Epithelial cell of proximal tubule (primary cell): ENCODE data around the gene FGD1. TPM values are rescaled to one million over a fixed set of nuclear protein-coding genes. Genes with fewer than 3 reads are reported as not detected.

ENCODE experiments used
- DNase-seq: peaks from one replicate; pipeline ENCODE4 v3.0.0-alpha.2; 2011; ENCODE audit warnings: low read depth
- H3K4me3 ChIP-seq: 2 replicates; pipeline ENCODE4 v1.5.1; 2011; ENCODE audit warnings: low read depth, mild to moderate bottlenecking, low read length
- CTCF ChIP-seq: conservative IDR thresholded peaks from 2 replicates; pipeline ENCODE4 v1.5.1; 2012; ENCODE audit warnings: low read depth, mild to moderate bottlenecking, low read length
- total RNA-seq: library from RNA; depleted of rRNA; stranded (reverse); fragments of >200 nt; gene quantifications from 2 replicates; pipeline ENCODE4 v1.2.3, GENCODE V29; 2015

The FGD1 gene
- total RNA-seq, 1 donor from 2014 or later, result 10.2 TPM

- peak within 1 kb of the TSS; percentile 70 for H3K4me3 ChIP-seq
- DNase-seq, result peak; percentile 25
- peak; percentile 27 for TF ChIP-seq CTCF
Measured at GRCh38 chrX:54439960-54440871, 55.8 kb downstream of the FGD1 start, which contains the start of gene TSR2. TSS of gene TSR2 (plus strand) at chrX:54440404. CDS start at chrX:54440422, 18 bp downstream.

- TF ChIP-seq CTCF, result no peak
- H3K4me3 ChIP-seq, result no peak overlapping the region
- DNase-seq, result no peak
Measured at GRCh38 chrX:54435121-54435520, 60.9 kb downstream of the FGD1 start.

- no peak overlapping the region for H3K4me3 ChIP-seq
- TF ChIP-seq CTCF, result no peak
- DNase-seq, result no peak
Measured at GRCh38 chrX:54430519-54430918, 65.5 kb downstream of the FGD1 start.

GRCh38 chrX:54427837-54428424 lies 68.1 kb downstream of the FGD1 start:
- no peak for TF ChIP-seq CTCF
- H3K4me3 ChIP-seq, result no peak overlapping the region
- DNase-seq, result no peak

GRCh38 chrX:54423161-54423888 lies 72.7 kb downstream of the FGD1 start:
- no peak for DNase-seq
- peak; percentile 16 for TF ChIP-seq CTCF

GRCh38 chrX:54422168-54422567 lies 73.9 kb downstream of the FGD1 start:
- H3K4me3 ChIP-seq, result no peak overlapping the region
- DNase-seq, result no peak
- no peak for TF ChIP-seq CTCF

More at GRCh38 chrX:54423161-54423888, 72.7 kb downstream of the FGD1 start:
- H3K4me3 ChIP-seq, result no peak overlapping the region
